ENCODE measurements around the gene SF3A2.

GRCh38 chr19:2207008-2207407 lies 29.6 kb upstream of the SF3A2 start:
- no peak for TF ChIP-seq POLR2A (IDR thresholded peaks at IDR 0.05; ENCODE audit: low read length)
- no peak for TF ChIP-seq GATA1 (IDR thresholded peaks at IDR 0.05; ENCODE audit: low read depth, low read length)
